H1 (cell line): ENCODE measurements around the gene PDP2.

Experiments
- BCL11A ChIP-seq, 2 experiments: IDR thresholded peaks; one replicate each; pipeline ENCODE4 v1.6.1; 2011; ENCODE audit warnings: low read depth in 2 of 2, low read length in 2 of 2, mild to moderate bottlenecking in 2 of 2
- CTCF ChIP-seq, 3 experiments: IDR thresholded peaks; 1 replicate in 2 of 3; 2 replicates in 1 of 3; pipeline versions ENCODE4 v1.5.1 to v1.6.1; 2011; ENCODE audit warnings: low read length in 3 of 3, mild to moderate bottlenecking in 3 of 3, inconsistent platforms in 2 of 3, low read depth in 1 of 3, moderate library complexity in 1 of 3; ENCODE audit not compliant: insufficient read depth in 1 of 3; ENCODE audit errors: control extremely low read depth in 1 of 3
- EZH2 ChIP-seq: fragments of 200-600 bp; sonication (generic); IDR thresholded peaks from 2 replicates; pipeline ENCODE4 v1.7.1; 2012; ENCODE audit warnings: low read depth, mild to moderate bottlenecking, moderate library complexity, low read length, inconsistent platforms; ENCODE audit not compliant: severe bottlenecking
- KDM5A ChIP-seq: fragments of 200-600 bp; IDR thresholded peaks from 2 replicates; pipeline ENCODE4 v1.7.1; 2012; ENCODE audit warnings: mild to moderate bottlenecking, low read length, inconsistent platforms, mixed read lengths
- PHF8 ChIP-seq: fragments of 200-600 bp; sonication (generic); conservative IDR thresholded peaks from 2 replicates; pipeline ENCODE4 v1.7.1; 2012; ENCODE audit warnings: low read depth, mild to moderate bottlenecking, inconsistent platforms, low read length, moderate library complexity
- POLR2A ChIP-seq, 2 experiments: IDR thresholded peaks; 1 replicate in 1 of 2; 2 replicates in 1 of 2; pipeline ENCODE4 v1.6.1; 2011; ENCODE audit warnings: low read depth in 2 of 2, low read length in 2 of 2, mild to moderate bottlenecking in 2 of 2; ENCODE audit errors: control extremely low read depth in 1 of 2
- RNF2 ChIP-seq: fragments of 200-900, 300-1000 bp; sonication (generic); IDR thresholded peaks from 2 replicates; pipeline ENCODE4 v1.7.1; 2016; ENCODE audit warnings: borderline replicate concordance, low read depth, mild to moderate bottlenecking, antibody characterized with exemption, low read length; ENCODE audit not compliant: poor library complexity, severe bottlenecking; ENCODE audit errors: missing control alignments
- TF ChIP-seq, protein P1 (sequence below): fragments of 300-600 bp; sonication (generic); IDR thresholded peaks from 2 replicates; pipeline ENCODE4 v1.7.1; 2012; ENCODE audit warnings: low read length, moderate library complexity, mild to moderate bottlenecking, inconsistent platforms; ENCODE audit not compliant: insufficient replicate concordance

GRCh38 chr16:66871840-66872239, 8.5 kb upstream of the PDP2 start:
- TF ChIP-seq POLR2A (IDR thresholded peaks at IDR 0.05; ENCODE audit: control extremely low read depth in 1 of 2, low read depth in 2 of 2, low read length in 2 of 2) (no peak), PHF8 (no peak), BCL11A (IDR thresholded peaks at IDR 0.05; ENCODE audit: low read depth in 2 of 2, low read length in 2 of 2) (no peak), KDM5A (no peak), RNF2 (no peak), CTCF (IDR thresholded peaks at IDR 0.05; ENCODE audit: control extremely low read depth in 1 of 3, insufficient read depth in 1 of 3, low read depth in 1 of 3, low read length in 3 of 3) (no peak), EZH2 (no peak)
- TF ChIP-seq, protein P1, sequence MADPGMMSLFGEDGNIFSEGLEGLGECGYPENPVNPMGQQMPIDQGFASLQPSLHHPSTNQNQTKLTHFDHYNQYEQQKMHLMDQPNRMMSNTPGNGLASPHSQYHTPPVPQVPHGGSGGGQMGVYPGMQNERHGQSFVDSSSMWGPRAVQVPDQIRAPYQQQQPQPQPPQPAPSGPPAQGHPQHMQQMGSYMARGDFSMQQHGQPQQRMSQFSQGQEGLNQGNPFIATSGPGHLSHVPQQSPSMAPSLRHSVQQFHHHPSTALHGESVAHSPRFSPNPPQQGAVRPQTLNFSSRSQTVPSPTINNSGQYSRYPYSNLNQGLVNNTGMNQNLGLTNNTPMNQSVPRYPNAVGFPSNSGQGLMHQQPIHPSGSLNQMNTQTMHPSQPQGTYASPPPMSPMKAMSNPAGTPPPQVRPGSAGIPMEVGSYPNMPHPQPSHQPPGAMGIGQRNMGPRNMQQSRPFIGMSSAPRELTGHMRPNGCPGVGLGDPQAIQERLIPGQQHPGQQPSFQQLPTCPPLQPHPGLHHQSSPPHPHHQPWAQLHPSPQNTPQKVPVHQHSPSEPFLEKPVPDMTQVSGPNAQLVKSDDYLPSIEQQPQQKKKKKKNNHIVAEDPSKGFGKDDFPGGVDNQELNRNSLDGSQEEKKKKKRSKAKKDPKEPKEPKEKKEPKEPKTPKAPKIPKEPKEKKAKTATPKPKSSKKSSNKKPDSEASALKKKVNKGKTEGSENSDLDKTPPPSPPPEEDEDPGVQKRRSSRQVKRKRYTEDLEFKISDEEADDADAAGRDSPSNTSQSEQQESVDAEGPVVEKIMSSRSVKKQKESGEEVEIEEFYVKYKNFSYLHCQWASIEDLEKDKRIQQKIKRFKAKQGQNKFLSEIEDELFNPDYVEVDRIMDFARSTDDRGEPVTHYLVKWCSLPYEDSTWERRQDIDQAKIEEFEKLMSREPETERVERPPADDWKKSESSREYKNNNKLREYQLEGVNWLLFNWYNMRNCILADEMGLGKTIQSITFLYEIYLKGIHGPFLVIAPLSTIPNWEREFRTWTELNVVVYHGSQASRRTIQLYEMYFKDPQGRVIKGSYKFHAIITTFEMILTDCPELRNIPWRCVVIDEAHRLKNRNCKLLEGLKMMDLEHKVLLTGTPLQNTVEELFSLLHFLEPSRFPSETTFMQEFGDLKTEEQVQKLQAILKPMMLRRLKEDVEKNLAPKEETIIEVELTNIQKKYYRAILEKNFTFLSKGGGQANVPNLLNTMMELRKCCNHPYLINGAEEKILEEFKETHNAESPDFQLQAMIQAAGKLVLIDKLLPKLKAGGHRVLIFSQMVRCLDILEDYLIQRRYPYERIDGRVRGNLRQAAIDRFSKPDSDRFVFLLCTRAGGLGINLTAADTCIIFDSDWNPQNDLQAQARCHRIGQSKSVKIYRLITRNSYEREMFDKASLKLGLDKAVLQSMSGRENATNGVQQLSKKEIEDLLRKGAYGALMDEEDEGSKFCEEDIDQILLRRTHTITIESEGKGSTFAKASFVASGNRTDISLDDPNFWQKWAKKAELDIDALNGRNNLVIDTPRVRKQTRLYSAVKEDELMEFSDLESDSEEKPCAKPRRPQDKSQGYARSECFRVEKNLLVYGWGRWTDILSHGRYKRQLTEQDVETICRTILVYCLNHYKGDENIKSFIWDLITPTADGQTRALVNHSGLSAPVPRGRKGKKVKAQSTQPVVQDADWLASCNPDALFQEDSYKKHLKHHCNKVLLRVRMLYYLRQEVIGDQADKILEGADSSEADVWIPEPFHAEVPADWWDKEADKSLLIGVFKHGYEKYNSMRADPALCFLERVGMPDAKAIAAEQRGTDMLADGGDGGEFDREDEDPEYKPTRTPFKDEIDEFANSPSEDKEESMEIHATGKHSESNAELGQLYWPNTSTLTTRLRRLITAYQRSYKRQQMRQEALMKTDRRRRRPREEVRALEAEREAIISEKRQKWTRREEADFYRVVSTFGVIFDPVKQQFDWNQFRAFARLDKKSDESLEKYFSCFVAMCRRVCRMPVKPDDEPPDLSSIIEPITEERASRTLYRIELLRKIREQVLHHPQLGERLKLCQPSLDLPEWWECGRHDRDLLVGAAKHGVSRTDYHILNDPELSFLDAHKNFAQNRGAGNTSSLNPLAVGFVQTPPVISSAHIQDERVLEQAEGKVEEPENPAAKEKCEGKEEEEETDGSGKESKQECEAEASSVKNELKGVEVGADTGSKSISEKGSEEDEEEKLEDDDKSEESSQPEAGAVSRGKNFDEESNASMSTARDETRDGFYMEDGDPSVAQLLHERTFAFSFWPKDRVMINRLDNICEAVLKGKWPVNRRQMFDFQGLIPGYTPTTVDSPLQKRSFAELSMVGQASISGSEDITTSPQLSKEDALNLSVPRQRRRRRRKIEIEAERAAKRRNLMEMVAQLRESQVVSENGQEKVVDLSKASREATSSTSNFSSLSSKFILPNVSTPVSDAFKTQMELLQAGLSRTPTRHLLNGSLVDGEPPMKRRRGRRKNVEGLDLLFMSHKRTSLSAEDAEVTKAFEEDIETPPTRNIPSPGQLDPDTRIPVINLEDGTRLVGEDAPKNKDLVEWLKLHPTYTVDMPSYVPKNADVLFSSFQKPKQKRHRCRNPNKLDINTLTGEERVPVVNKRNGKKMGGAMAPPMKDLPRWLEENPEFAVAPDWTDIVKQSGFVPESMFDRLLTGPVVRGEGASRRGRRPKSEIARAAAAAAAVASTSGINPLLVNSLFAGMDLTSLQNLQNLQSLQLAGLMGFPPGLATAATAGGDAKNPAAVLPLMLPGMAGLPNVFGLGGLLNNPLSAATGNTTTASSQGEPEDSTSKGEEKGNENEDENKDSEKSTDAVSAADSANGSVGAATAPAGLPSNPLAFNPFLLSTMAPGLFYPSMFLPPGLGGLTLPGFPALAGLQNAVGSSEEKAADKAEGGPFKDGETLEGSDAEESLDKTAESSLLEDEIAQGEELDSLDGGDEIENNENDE, result no peak
